Iris pigment epithelial cell (primary cell): ENCODE measurements around the gene CHST3.
A peak's percentile ranks its signal among the peaks of the same experiment; 100 is the strongest.
"Not testable (repeated sequence)": the region's sequence is repeated elsewhere in the genome, so short reads cannot be mapped to it uniquely, and the experiment has no call there.

Experiments used
- DNase-seq: peaks from one replicate; pipeline ENCODE4 v3.0.0-alpha.2; 2011; ENCODE audit warnings: low read depth

CHST3 gene

GRCh38 chr10:71964098-71964742 is at the start of gene CHST3:
CHST3 (plus strand) TSS chr10:71964395; CDS start chr10:72005843, 41,448 bp downstream.
- DNase-seq = peak; percentile 71

DNA sequence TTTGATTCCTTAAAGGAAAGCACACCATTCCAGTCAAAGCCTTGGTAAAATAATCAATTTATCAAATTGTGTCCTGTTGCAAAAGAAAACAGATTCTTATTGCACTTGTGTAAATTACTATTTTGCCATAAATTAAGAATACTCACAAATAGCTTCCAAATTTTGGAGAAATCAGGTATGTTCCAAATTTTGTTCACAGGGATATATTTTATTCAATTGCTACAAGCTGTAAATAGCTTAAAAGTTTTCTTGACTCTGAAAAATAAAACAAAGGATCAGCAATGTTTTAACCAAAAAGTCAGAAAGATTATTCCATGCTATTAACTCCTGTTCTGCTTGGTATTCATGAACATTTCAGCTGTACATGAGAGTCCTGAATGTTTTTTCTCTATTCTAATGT is 47.4 kb upstream of the CHST3 start:
- DNase-seq = no peak

DNA sequence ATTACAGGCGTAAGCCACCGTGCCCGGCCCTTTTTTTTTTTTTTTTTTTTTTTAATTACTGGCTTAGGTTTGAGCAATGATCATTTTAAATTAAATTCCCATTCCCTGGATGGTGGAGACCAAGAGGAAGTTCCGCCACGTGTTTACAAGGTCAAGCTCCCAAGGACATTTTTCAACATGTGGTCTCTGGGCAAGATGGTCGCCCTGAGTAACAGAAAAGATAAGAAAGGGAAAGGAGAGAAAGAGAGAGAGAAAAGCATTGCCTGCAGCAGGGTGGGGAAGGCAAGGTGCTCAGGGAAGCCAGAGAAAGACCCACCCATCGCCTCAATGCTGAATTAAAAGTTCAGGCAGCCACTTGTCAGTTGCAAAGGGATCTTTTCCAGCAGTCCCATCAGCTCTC is 45.2 kb upstream of the CHST3 start:
- no peak for DNase-seq

DNA sequence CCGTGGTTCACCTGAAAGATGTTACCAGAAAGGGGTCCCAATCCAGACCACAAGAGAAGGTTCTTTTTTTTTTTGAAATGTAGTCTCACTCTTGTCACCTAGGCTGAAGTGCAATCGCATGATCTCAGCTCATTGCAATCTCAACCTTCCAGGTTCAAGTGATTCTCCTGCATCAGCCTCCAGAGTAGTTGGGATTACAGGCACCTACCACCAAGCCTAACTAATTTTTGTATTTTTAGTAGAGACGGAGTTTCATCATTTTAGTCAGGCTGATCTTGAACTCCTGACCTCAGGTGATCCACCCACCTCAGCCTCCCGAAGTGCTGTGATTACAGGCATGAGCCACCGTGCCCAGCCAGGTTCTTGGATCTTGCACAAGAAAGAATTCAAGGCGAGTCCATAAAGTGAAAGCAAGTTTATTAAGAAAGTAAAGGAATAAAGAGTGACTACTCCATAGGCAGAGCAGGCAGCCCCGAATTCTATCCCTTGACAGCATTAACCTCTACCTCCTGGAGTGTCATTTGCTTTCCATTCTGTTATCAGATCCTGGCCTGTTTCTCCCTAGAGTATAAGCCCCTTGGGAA is 44.1 kb upstream of the CHST3 start:
- DNase-seq = not testable (repeated sequence)

DNA sequence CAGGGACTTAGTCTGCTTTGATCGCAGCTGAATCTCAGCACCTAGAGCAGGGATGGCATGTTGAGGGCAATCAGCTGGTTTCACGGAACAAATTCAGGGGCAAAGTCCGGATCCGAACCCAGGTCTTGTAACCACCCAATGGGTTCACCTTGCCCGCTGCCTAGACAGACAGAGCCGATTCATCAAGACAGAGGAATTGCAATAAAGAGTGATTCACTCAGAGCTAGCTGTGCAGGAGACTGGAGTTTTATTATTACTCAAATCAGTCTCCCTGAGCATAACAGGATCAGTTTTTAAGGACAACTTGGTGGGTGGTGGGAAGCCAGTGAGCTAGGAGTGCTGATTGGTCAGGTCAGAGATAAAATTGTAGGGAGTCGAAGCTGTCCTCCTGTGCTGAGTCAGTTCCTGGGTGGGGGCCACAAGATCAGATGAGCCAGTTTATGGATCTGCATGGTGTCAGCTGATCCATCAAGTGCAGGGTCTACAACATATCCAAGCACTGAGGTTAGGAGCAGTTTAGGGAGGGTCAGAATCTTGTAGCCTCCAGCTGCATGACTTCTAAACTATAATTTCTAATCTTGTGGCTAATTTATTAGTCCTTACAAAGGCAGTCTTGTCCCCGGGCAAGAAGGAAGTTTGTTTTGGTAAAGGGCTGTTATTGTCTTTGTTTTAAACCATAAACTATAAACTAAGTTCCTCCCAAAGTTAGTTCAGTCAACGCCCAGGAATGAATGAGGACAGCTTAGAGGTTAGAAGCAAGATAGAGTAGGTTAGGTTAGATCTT is 43.5 kb upstream of the CHST3 start:
- DNase-seq = peak; percentile 64

DNA sequence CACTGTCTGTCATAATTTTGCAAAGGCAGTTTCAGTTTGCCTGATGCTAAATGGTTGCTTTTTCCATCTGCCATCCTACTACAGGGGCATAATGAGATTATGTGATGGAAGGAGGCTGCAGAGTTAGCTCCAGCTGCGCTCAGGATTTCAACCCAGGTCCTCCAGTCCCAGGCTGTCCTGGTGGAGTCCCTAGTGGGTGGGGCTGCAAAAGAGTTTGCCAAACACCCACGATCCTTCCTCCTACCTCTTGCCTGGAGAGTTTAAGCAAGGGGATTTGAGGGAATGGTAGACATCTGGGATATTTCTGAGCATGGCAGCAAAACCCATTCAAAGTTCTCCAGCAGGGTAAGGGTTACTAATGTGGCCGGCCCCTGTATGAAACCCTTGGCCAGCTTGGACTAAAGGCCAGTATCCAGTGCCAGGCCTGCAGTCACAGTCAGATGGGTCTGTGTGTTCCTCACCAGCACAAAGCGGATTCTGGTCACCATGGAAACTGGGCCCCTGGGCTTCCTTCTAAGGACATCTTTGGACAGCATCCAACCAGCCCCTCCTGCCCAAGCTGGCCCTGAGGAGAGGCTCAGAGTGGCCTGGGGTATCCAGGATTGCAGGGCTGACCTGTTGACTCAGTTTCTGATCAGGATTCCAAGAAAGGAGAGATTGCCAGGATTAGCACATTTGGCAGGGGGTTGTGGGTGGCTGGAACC is 42.7 kb upstream of the CHST3 start:
- DNase-seq = no peak

GRCh38 chr10:71923138-71923692 is 41.0 kb upstream of the CHST3 start:
- no peak for DNase-seq

DNA sequence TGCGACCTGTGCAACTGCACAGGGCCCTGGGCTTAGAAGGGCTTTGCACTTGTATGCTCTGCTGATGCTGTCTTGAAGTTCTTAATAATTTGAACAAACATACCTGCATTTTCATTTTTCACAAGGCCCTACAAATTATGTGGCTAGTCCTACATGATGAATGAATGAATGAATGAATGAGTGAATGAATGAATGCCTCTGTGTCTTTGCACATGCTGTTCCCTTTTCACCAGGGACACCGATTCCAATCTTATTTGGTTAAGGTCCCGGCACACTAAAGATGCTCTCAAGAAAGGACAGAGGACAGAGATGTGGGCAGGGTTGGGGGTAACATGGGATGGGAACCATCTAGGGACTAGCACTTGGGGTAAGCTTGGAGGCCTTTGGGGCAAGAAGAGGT is 39.4 kb upstream of the CHST3 start:
- DNase-seq = no peak

- DNase-seq = no peak
Measured at GRCh38 chr10:71927159-71927558, 37.0 kb upstream of the CHST3 start.

GRCh38 chr10:71927776-71928592 is 36.2 kb upstream of the CHST3 start:
- peak; percentile 80 for DNase-seq

- DNase-seq = no peak
Measured at GRCh38 chr10:71931295-71931694, 32.9 kb upstream of the CHST3 start.

- DNase-seq = no peak
Measured at GRCh38 chr10:71933651-71934050, 30.5 kb upstream of the CHST3 start.

- no peak for DNase-seq
Measured at GRCh38 chr10:71938211-71938610, 26.0 kb upstream of the CHST3 start.

DNA sequence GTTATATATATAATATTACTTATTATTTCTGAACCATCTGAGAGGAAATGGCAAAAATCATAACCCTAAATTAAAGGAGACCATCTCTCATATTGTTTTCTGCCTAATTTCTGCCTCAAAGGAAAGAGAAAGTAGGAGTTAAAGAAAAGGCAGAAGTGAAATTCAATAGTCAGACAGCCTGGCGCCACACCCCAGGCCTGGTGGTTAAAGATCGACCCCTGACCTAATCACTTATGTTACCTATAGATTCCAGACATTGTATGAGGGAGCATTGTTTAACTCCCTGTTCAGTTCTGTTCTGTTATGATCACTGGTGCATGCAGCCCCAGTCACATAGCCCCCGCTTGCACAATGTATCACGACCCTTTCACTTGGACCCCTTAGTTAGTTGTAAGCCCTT is 24.9 kb upstream of the CHST3 start:
- no peak for DNase-seq

DNA sequence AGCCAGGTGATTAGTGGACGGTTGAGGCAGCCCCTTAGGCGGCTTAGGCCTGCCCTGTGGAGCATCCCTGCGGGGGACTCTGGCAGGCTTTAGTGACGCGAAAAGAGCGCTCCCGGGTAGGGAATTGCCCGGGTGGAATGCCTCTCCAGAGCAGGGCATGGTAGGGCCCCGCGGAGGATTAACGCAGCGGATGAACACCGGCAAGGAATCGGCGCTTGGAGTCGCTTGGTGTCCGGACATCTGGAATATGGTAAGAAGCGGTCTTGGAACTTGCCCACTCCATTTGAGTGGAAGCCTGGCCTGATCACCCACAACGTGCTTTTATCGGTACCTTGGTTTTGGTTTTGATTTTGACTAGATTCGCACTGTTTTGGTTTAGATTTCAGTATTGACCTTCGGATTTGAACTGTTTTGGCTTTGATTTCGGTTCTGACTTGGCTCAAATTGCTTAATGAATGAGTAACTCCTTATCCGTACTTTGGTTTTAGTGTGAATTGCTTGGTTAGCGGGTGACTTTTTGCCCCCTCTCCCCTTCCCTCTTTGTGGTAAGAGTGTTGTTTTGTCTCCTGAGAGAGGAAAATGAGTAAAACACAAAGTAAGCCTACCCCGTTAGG is 24.2 kb upstream of the CHST3 start:
- DNase-seq = no peak

DNA sequence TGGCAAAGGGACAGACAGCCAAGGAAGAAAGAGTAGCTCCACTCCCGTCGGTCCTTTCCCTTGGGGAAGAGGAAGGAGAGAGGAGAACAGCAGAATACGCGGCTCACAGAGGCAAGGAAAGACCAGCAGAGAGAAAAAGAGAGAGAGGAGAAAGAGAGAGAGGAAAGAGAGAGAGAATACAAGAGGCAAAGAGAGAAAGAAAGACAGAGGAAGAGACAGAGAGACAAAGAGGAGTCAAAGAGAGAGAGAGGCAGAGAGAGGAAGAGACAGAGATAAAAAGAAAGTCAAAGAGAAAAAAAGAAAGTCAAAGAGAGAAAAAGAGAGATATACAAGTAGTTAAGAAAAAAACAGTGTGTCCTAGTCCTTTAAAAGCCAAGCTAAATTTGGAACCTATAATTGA is 23.4 kb upstream of the CHST3 start:
- no peak for DNase-seq

- DNase-seq = no peak
Measured at GRCh38 chr10:71941318-71941717, 22.9 kb upstream of the CHST3 start.

GRCh38 chr10:71945819-71946474 is 18.2 kb upstream of the CHST3 start:
- no peak for DNase-seq

- no peak for DNase-seq
Measured at GRCh38 chr10:71946700-71947099, 17.5 kb upstream of the CHST3 start.

GRCh38 chr10:71948496-71949067 is 15.6 kb upstream of the CHST3 start:
- no peak for DNase-seq
